ENCODE results near the gene ITPK1.

The ITPK1 gene

GRCh38 chr14:92985521-92985920 lies 130.2 kb downstream of the ITPK1 start:
- DNase-seq: no peak

GRCh38 chr14:92984896-92985295 lies 130.8 kb downstream of the ITPK1 start:
- no peak for DNase-seq

GRCh38 chr14:92984082-92984788 lies 131.5 kb downstream of the ITPK1 start:
- no peak for DNase-seq

DNA sequence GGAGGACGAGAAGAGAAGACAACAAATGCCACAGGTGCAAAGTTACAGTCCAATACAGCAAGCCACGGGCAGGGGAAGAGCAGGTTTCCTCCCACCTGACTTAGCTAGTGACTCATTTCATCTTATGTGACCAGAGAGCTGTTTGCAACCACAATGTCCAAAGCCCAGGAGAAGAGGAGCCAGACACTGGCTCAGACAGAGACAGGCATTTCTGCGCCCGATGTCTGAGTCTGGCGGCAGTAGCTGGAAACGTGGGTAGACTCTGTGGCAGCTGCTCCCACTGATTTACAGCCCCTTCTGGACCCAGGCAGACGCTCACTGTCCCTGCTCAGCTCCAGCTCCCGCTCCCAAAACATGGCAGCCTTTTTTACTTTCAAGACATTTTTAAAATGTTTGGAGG lies 132.8 kb downstream of the ITPK1 start:
- DNase-seq: no peak

- no peak for DNase-seq
Observed at GRCh38 chr14:92981726-92982125, 134.0 kb downstream of the ITPK1 start.

DNA sequence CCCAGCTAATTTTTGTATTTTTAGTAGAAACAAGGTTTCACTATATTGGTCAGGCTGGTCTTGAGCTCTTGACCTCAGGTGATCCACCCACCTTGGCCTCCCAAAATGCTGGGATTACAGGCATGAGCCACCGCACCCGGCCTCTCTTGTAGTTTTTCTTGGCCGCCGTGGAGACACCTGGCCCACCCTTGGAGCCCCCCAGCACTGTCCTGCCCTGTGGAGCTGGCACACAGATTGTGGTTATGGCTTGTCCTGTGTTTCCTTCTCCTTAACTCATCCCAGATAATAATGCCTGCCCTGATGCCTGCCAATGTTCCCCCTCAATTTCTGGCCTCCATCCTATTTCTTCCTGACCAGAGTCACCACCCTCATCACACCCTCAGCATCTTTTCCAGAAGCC lies 134.9 kb downstream of the ITPK1 start:
- DNase-seq: no peak

- no peak for DNase-seq
Observed at GRCh38 chr14:92978229-92979021, 137.3 kb downstream of the ITPK1 start.

DNA sequence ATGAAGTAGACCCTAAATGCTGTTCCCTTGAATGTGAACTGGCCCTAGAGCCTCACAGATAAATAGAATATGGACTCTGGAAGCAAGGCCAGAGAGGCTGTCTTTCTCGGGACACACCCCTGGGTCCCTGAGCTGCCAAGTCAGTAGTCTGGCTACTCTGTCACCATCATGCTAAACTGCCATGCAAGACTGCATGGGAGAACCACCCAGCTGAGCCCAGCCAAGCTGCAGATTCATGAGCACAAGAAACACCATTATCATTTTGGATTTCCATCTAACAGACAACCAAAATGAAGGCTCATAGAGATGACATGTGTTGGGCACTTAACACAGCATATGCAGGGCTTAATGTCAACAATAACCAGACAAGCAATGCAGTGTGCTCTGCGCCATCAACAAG lies 139.5 kb downstream of the ITPK1 start:
- DNase-seq: no peak

GRCh38 chr14:92974541-92975345 lies 141.0 kb downstream of the ITPK1 start:
- DNase-seq: no peak

DNA sequence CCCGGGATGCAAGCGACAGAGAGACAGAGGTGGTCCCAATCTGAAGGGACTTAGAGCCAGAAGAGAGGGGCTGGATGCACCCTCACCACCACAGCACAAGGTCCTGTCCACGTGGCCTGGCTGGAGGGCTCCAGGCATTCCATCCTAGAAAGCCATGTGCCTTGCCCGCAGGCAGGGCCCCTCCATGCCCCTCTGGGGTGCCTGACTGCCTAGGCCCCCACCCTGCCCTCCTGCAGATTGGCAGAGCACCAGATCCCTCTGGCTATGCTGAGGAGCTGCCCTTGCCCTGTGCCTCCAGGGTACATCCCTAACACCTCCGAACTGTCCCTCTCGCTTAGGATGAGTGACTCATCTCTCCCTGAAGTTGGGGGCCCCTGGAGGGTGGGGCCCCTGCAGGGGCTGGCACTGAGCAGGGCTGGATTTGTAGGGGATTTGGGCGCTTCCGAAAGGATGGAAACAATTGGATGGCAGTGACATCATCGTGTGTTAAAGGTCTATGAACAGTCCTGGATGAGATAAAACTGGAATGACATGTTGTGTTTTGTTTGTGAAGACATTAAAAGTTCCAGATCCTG lies 141.8 kb downstream of the ITPK1 start:
- DNase-seq: no peak

DNA sequence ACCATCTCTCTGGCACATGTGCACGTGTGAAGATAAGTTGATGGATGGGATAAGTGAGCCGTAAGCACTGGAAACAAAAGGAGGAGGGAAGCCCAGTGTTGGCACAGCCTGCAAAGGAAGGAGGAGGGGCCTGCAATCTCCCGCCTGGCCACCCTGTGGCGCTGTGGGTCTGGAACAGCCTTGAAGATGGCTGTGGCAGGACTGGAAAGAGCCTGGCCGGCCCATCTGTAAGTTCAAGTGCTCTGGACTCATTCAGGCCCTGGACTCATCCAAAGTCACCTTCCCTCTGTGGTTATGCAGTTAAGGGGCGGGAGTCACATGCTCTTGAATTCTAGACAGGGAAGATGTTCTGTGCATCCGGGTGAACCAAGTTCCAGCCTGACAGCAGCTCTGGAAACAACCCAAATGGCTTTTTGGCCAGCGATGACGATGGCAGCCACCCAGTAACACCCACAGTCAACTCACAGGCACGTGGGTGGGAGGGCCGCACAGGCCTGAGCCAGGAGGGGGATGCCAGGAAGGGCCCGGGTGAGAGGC lies 142.4 kb downstream of the ITPK1 start:
- no peak for DNase-seq

DNA sequence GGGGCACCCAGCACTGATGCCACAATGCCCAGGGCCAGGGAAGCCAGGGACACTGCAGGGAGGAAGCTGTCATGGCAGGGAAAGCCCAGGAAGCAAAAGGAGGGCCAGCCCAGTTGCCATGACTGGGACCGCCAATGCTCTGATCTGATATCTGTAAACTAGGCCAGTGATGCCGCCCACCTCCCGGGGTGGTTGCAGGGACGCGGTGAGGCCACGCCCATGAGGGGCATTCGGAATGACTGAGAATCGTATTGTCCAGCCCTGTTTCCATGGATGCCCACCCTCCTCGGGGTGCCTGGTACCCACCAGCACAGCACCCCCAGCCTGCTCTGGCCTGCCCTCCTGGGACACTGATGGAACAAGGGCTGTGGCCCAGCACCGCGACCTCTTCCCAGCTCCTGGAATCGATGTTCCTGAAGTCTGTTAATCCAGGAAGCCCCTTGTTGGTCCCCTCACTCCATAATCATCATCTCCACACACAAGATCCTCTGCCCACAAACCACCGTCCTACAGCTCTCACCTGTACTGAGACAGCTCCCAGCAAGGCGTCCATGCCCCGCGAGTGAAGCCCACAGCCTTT lies 144.0 kb downstream of the ITPK1 start:
- DNase-seq: no peak

DNA sequence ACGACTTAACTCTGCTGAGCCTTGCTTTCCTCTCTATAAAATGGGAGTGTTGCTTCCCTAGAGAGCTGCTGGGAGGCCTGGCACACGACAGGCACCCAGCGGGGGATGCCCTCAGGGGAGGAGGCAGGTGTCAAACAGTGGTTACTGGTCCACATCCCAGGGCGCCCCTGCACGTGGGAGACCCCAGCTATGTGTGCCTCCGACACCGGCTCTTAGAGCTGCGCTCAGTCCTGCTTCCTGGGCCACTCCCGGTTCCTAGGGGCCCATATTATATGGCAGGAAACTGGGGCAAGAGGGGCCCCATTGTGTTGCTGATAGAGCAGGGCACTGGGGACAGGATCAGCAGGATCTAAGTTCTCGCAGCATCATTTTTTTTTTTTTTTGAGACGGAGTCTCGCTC lies 145.5 kb downstream of the ITPK1 start:
- DNase-seq: no peak

- DNase-seq: no peak
Observed at GRCh38 chr14:92969871-92970270, 145.9 kb downstream of the ITPK1 start.

- DNase-seq: no peak
Observed at GRCh38 chr14:92969430-92969829, 146.3 kb downstream of the ITPK1 start.

- no peak for DNase-seq
Observed at GRCh38 chr14:92968291-92969020, 147.3 kb downstream of the ITPK1 start.

- DNase-seq: no peak
Observed at GRCh38 chr14:92967346-92967926, 148.3 kb downstream of the ITPK1 start.

- no peak for DNase-seq
Observed at GRCh38 chr14:92965281-92965680, 150.4 kb downstream of the ITPK1 start.

DNA sequence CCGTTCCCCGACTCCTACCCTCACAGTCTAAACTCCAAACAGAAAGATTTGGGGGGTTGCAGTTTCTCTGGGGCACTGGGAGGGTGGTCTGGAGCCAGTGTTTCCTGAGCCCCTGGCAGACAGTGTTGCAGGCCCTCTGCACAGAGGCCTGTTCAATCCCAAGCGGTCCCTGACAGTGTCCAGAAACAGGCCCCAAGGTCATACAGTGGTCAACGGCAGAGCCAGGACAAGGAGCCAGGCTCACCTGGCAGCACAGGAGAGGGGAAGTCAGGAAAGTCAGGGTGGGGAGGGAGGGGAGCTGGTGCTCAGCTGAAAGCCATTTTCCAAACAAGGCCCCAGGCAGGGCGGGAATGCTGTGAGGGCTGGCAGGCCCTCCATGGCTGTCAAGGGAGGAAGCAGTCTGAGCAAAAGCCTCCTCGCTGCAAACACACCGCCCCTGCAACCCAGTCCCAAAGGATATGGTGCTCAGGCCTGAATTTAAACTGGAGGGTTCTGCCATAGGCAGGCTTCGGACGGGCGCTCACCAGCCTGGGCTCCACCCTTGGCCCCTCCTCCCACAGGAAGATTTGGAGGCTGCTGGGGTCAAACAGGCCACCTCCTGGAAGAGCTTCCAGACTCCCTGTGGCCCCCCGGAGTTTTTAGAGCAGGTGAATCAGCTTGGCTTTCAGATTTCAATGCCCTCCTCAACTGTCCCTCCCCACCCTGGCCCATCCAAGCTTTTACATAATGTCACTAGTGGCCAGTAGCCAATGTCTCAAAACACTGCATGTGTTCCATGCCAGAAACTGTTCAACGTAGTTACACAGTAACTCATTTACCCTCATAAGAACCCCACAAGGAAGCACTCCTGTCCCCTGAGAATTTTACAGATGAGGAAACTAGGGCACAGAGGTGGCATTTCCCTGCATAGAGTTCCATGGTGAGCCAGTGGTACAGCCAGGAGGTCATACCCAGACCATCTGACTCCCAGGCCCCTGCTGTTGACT lies 151.3 kb downstream of the ITPK1 start:
- no peak for DNase-seq
